Upper lobe of left lung (tissue), 6 donors: ENCODE results near the gene RAX2. TPM values are rescaled to one million over a fixed set of nuclear protein-coding genes. Genes with fewer than 3 reads are reported as not detected.

Experiments
- ATAC-seq, 2 donors: fragments of 200-7000 bp; cut with Tn5 transposase; one replicate each; pipeline ENCODE4 v1.9.1; 2022; ENCODE audit warnings: mild to moderate bottlenecking in 2 of 2, moderate library complexity in 2 of 2; ENCODE audit not compliant: low FRiP score in 2 of 2
- DNase-seq, 2 donors: peaks; one replicate each; pipeline ENCODE4 v3.0.0-alpha.2; 2019 to 2020
- H3K27ac ChIP-seq, 4 donors: fragments of 200-600 bp; sonication (generic); one replicate each; pipeline ENCODE4 v1.5.1; 2016 to 2019
- H3K27me3 ChIP-seq, 4 donors: fragments of 200-600 bp; sonication (generic); one replicate each; pipeline ENCODE4 v1.5.1; 2017 to 2019
- H3K36me3 ChIP-seq, 4 donors: fragments of 200-600 bp; sonication (generic); one replicate each; pipeline ENCODE4 v1.5.1; 2016 to 2019
- H3K4me1 ChIP-seq, 4 donors: fragments of 200-600 bp; sonication (generic); one replicate each; pipeline ENCODE4 v1.5.1; 2018 to 2019
- H3K4me3 ChIP-seq, 4 donors: fragments of 200-600 bp; sonication (generic); one replicate each; pipeline ENCODE4 v1.5.1; 2017 to 2019; ENCODE audit warnings: mild to moderate bottlenecking in 2 of 4, moderate library complexity in 1 of 4
- H3K9me3 ChIP-seq, 4 donors: fragments of 200-600 bp; sonication (generic); one replicate each; pipeline ENCODE4 v1.5.1; 2018 to 2019
- EP300 ChIP-seq, 4 donors: sonication (generic); formaldehyde crosslinking; IDR thresholded peaks; one replicate each; pipeline ENCODE4 v1.5.1; 2017; ENCODE audit warnings: antibody characterized with exemption in 4 of 4, control low read depth in 2 of 4
- POLR2A ChIP-seq, 4 donors: fragments of 450-650 bp; IDR thresholded peaks; one replicate each; pipeline ENCODE4 v1.5.1; 2016 to 2017; ENCODE audit warnings: antibody characterized with exemption in 4 of 4, mild to moderate bottlenecking in 2 of 4
- POLR2AphosphoS5 ChIP-seq, 2 donors: sonication (generic); formaldehyde crosslinking; IDR thresholded peaks; one replicate each; pipeline ENCODE4 v1.5.1; 2017; ENCODE audit warnings: antibody characterized with exemption in 2 of 2
- WGBS, 2 donors: methylation state at CpG; one replicate each; pipeline ENCODE4 v1.1.5; 2017 to 2018; 5-methylcytosine and 5-hydroxymethylcytosine counted together
- total RNA-seq, 6 donors: library from RNA; depleted of rRNA in 4 of 6; stranded (reverse); fragments of >200 nt in 4 of 6; gene quantifications; one replicate each; pipeline versions ENCODE4 v1.1.0 to v1.2.1, GENCODE V29; 2016 to 2021
- TF ChIP-seq, protein P1 (sequence below), 6 experiments: fragments of 450-650 bp in 4 of 6; fragments of 200-600 bp in 2 of 6; sonication (generic) in 2 of 6; IDR thresholded peaks; one replicate each; pipeline ENCODE4 v1.5.1; 2016 to 2019; ENCODE audit warnings: antibody characterized with exemption in 6 of 6
- donor health status: DM: no; HTN: no; CAD: no; lungs with moderate emphysema.
- donor health status: DM: no; HTN: yes; CAD: no; lungs with severe emphysema.

The RAX2 gene
- total RNA-seq, 6 donors from 2014 or later: not detected

DNA sequence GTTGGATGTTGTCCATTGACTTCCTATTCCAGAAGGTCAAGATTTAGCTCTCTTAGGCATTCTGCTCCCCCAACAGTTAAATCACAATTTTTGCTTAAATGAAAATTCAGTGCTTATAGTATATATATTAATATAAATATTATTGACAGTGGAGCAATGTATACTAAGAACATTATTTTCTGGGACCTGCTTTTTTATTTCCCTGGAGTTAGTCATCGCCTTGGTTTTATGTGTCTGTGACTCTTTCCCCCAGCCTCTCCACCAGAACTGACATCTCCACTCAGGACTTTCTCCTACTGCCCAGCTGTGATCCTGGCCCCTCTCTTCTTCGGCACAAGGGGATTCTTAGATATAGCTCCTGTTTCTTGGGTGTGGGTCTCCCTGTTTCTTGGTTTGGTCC lies 24.3 kb upstream of the RAX2 start:
- Histone ChIP-seq H3K4me1 (peaks cover 4 to 15% (median 8%) of the 10 kb centered on the region in 4 donors), H3K9me3 (peaks cover 0 to 7% (median 3%) of the 10 kb centered on the region in 4 donors), H3K4me3 (no peak overlapping the region), H3K36me3 (no peaks in the 10 kb centered on the region), H3K27me3 (peaks cover 0 to 5% (median 1%) of the 10 kb centered on the region in 4 donors), H3K27ac (no peak overlapping the region)
- no peak for DNase-seq
- no peak for TF ChIP-seq POLR2AphosphoS5 (IDR thresholded peaks at IDR 0.05)
- TF ChIP-seq, protein P1, sequence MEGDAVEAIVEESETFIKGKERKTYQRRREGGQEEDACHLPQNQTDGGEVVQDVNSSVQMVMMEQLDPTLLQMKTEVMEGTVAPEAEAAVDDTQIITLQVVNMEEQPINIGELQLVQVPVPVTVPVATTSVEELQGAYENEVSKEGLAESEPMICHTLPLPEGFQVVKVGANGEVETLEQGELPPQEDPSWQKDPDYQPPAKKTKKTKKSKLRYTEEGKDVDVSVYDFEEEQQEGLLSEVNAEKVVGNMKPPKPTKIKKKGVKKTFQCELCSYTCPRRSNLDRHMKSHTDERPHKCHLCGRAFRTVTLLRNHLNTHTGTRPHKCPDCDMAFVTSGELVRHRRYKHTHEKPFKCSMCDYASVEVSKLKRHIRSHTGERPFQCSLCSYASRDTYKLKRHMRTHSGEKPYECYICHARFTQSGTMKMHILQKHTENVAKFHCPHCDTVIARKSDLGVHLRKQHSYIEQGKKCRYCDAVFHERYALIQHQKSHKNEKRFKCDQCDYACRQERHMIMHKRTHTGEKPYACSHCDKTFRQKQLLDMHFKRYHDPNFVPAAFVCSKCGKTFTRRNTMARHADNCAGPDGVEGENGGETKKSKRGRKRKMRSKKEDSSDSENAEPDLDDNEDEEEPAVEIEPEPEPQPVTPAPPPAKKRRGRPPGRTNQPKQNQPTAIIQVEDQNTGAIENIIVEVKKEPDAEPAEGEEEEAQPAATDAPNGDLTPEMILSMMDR (IDR thresholded peaks at IDR 0.05): no peak
- no peak for TF ChIP-seq EP300 (IDR thresholded peaks at IDR 0.05)
- no peak for TF ChIP-seq POLR2A (IDR thresholded peaks at IDR 0.05)
- no peak for ATAC-seq
- WGBS, 2 donors: 90 to 92% methylated on average over 2 of the region's 2 CpGs

DNA sequence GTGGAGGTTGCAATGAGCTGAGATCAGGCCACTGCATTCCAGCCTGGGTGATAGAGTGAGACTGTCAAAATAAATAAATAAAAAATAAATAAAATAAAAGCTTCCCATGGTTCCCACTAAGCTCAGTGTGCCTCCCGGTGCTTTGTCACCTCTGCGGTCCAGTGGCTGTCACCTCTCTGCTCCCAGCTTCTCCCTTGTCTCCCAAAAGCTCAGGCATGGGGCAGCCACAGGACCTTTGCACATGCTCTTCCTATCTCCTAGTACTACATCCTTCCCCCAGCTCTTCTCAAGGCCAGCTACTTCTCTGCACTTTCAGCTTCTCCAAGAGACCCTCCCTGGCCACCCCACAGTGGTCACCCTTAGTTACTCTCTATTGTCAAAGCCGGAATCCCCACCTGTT lies 21.8 kb upstream of the RAX2 start:
- 82 to 96% methylated on average over 3 of the region's 3 CpGs for WGBS, 2 donors
- TF ChIP-seq EP300 (IDR thresholded peaks at IDR 0.05) (no peak), POLR2A (IDR thresholded peaks at IDR 0.05) (no peak), POLR2AphosphoS5 (IDR thresholded peaks at IDR 0.05) (no peak)
- TF ChIP-seq, protein P1 (IDR thresholded peaks at IDR 0.05): no peak
- H3K4me3 ChIP-seq: no peak overlapping the region
- H3K4me1 ChIP-seq: no peaks in the 10 kb centered on the region
- no peaks in the 10 kb centered on the region for H3K27me3 ChIP-seq
- H3K36me3 ChIP-seq: no peaks in the 10 kb centered on the region
- DNase-seq (no peak), ATAC-seq (no peak)
- H3K9me3 ChIP-seq: peaks cover 0 to 7% (median 3%) of the 10 kb centered on the region in 4 donors
- H3K27ac ChIP-seq: no peak overlapping the region

DNA sequence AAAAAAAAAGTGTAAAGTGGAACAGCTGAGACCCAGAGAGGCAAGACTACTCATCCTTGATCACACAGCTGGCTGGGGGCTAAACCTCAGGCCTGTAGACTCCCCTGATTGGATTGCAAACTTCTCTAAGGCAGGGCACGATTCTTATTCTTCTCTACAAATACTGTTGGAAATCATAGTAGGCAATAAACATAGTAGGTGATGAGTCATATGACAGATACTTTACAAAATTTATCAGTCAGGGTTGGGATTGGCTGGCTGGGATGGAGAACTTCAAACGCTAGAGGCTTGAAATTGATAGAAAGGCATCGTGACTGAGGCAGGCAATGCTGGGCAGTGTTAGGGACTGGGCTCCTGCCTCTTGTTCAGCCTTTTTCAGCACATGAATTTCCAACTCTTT lies 20.1 kb upstream of the RAX2 start:
- Histone ChIP-seq H3K9me3 (peaks cover 0 to 7% (median 3%) of the 10 kb centered on the region in 4 donors), H3K4me3 (no peak overlapping the region), H3K27ac (no peak overlapping the region), H3K4me1 (no peaks in the 10 kb centered on the region), H3K36me3 (no peaks in the 10 kb centered on the region), H3K27me3 (no peaks in the 10 kb centered on the region)
- no peak for DNase-seq
- TF ChIP-seq, protein P1 (IDR thresholded peaks at IDR 0.05): no peak
- TF ChIP-seq POLR2A (IDR thresholded peaks at IDR 0.05) (no peak), POLR2AphosphoS5 (IDR thresholded peaks at IDR 0.05) (no peak), EP300 (IDR thresholded peaks at IDR 0.05) (no peak)
- ATAC-seq: no peak
- WGBS, 2 donors: 78 to 79% methylated on average over 3 of the region's 3 CpGs

DNA sequence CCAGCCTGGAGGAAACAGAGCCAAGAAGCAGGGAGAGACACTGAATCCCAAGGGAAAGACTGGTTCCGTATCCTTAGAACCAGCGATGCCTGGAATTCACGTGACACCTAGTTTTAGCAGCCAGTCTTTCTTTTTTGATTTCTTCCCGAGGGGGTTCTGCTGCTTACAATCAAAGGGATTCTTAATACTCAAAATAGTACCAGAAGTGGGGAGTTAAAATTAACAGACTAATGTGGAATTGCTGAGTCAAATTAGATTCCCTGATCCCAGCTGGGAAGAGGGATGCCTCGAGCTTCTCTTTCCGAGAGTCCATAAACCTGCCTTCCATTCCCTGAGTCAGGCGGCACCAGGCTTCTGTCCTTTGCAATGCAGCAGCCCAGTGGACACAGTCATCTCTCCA lies 18.9 kb upstream of the RAX2 start:
- H3K27ac ChIP-seq: no peak overlapping the region
- DNase-seq (no peak), ATAC-seq (no peak)
- WGBS, 2 donors: 78 to 88% methylated on average over 7 of the region's 7 CpGs
- no peak overlapping the region for H3K4me3 ChIP-seq
- no peaks in the 10 kb centered on the region for H3K9me3 ChIP-seq
- peaks cover 0 to 8% (median 0%) of the 10 kb centered on the region in 4 donors for H3K4me1 ChIP-seq
- TF ChIP-seq, protein P1 (IDR thresholded peaks at IDR 0.05): no peak
- TF ChIP-seq EP300 (IDR thresholded peaks at IDR 0.05): no peak
- no peak for TF ChIP-seq POLR2AphosphoS5 (IDR thresholded peaks at IDR 0.05)
- TF ChIP-seq POLR2A (IDR thresholded peaks at IDR 0.05): no peak
- H3K27me3 ChIP-seq: peaks cover 0 to 2% (median under 1%) of the 10 kb centered on the region in 4 donors
- H3K36me3 ChIP-seq: no peaks in the 10 kb centered on the region

GRCh38 chr19:3790209-3790734 lies 18.2 kb upstream of the RAX2 start:
- H3K9me3 ChIP-seq: no peaks in the 10 kb centered on the region
- no peak overlapping the region for H3K27ac ChIP-seq
- TF ChIP-seq POLR2A (IDR thresholded peaks at IDR 0.05) (no peak), POLR2AphosphoS5 (IDR thresholded peaks at IDR 0.05) (no peak), EP300 (IDR thresholded peaks at IDR 0.05) (no peak)
- TF ChIP-seq, protein P1 (IDR thresholded peaks at IDR 0.05): no peak
- DNase-seq (no peak), ATAC-seq (no peak)
- H3K4me1 ChIP-seq: peaks cover 0 to 15% (median under 1%) of the 10 kb centered on the region in 4 donors
- 76 to 84% methylated on average over 6 of the region's 6 CpGs for WGBS, 2 donors
- H3K36me3 ChIP-seq: no peaks in the 10 kb centered on the region
- H3K27me3 ChIP-seq: peaks cover 0 to 7% (median 3%) of the 10 kb centered on the region in 4 donors
- H3K4me3 ChIP-seq: no peak overlapping the region
